ENCODE results near the gene SBF1. TPM values are rescaled to one million over a fixed set of nuclear protein-coding genes. Genes with fewer than 3 reads are reported as not detected.

Gene SBF1
- total and polyA plus RNA-seq, 4 donors, result 30.1 to 76.9 (median 34.2) TPM

GRCh38 chr22:50471962-50472361 lies 2.9 kb downstream of the SBF1 start:
- no peak for TF ChIP-seq CTCF (IDR thresholded peaks at IDR 0.05; ENCODE audit: control extremely low read depth, extremely low read depth)
- 90 to 92% methylated on average over 5 of the region's 5 CpGs for WGBS, 2 donors
- H3K4me1 ChIP-seq (ENCODE audit: control insufficient read depth in 5 of 5, insufficient read depth in 5 of 5, low read length in 5 of 5), result peaks cover 8 to 42% (median 10%) of the 10 kb centered on the region in 5 donors
- peaks cover 0 to 12% (median 4%) of the 10 kb centered on the region in 4 donors for H3K36me3 ChIP-seq (ENCODE audit: control insufficient read depth in 4 of 4, insufficient read depth in 4 of 4, low read length in 4 of 4)
- H3K4me3 ChIP-seq, result no peak overlapping the region
- no peaks in the 10 kb centered on the region for H3K9me3 ChIP-seq (ENCODE audit: control insufficient read depth in 4 of 4, insufficient read depth in 3 of 4, low read length in 3 of 4)
- no peaks in the 10 kb centered on the region for H3K27me3 ChIP-seq (ENCODE audit: control insufficient read depth in 3 of 3, insufficient read depth in 3 of 3, low read length in 2 of 3)
- ATAC-seq (ENCODE audit: insufficient read depth, low FRiP score) (no peak), DNase-seq (no peak)
- no peak overlapping the region for H3K9ac ChIP-seq (ENCODE audit: insufficient read depth in 1 of 2, low read length in 2 of 2)
- H3K27ac ChIP-seq (ENCODE audit: low read depth in 1 of 2, low read length in 1 of 2), result no peak overlapping the region

GRCh38 chr22:50471197-50471847 lies 3.5 kb downstream of the SBF1 start:
- H3K4me1 ChIP-seq (ENCODE audit: control insufficient read depth in 5 of 5, insufficient read depth in 5 of 5, low read length in 5 of 5), result peaks cover 8 to 42% (median 10%) of the 10 kb centered on the region in 5 donors
- H3K4me3 ChIP-seq, result no peak overlapping the region
- H3K27ac ChIP-seq (ENCODE audit: low read depth in 1 of 2, low read length in 1 of 2), result no peak overlapping the region
- 80 to 85% methylated on average over 21 of the region's 21 CpGs for WGBS, 2 donors
- ATAC-seq (ENCODE audit: insufficient read depth, low FRiP score), result no peak
- TF ChIP-seq CTCF (IDR thresholded peaks at IDR 0.05; ENCODE audit: control extremely low read depth, extremely low read depth), result no peak
- H3K36me3 ChIP-seq (ENCODE audit: control insufficient read depth in 4 of 4, insufficient read depth in 4 of 4, low read length in 4 of 4), result peaks cover 0 to 18% (median 8%) of the 10 kb centered on the region in 4 donors
- DNase-seq, result no peak
- H3K9ac ChIP-seq (ENCODE audit: insufficient read depth in 1 of 2, low read length in 2 of 2), result no peak overlapping the region
- H3K9me3 ChIP-seq (ENCODE audit: control insufficient read depth in 4 of 4, insufficient read depth in 3 of 4, low read length in 3 of 4), result no peaks in the 10 kb centered on the region
- no peaks in the 10 kb centered on the region for H3K27me3 ChIP-seq (ENCODE audit: control insufficient read depth in 3 of 3, insufficient read depth in 3 of 3, low read length in 2 of 3)

GRCh38 chr22:50470491-50470890 lies 4.3 kb downstream of the SBF1 start:
- no peak overlapping the region for H3K4me3 ChIP-seq
- TF ChIP-seq CTCF (IDR thresholded peaks at IDR 0.05; ENCODE audit: control extremely low read depth, extremely low read depth), result no peak
- no peak overlapping the region for H3K9ac ChIP-seq (ENCODE audit: insufficient read depth in 1 of 2, low read length in 2 of 2)
- no peak overlapping the region for H3K27ac ChIP-seq (ENCODE audit: low read depth in 1 of 2, low read length in 1 of 2)
- no peaks in the 10 kb centered on the region for H3K27me3 ChIP-seq (ENCODE audit: control insufficient read depth in 3 of 3, insufficient read depth in 3 of 3, low read length in 2 of 3)
- ATAC-seq (ENCODE audit: insufficient read depth, low FRiP score), result no peak
- H3K4me1 ChIP-seq (ENCODE audit: control insufficient read depth in 5 of 5, insufficient read depth in 5 of 5, low read length in 5 of 5), result peaks cover 8 to 42% (median 9%) of the 10 kb centered on the region in 5 donors
- no peaks in the 10 kb centered on the region for H3K9me3 ChIP-seq (ENCODE audit: control insufficient read depth in 4 of 4, insufficient read depth in 3 of 4, low read length in 3 of 4)
- no peak for DNase-seq
- peaks cover 4 to 26% (median 13%) of the 10 kb centered on the region in 4 donors for H3K36me3 ChIP-seq (ENCODE audit: control insufficient read depth in 4 of 4, insufficient read depth in 4 of 4, low read length in 4 of 4)
- WGBS, 2 donors, result 66 to 78% methylated on average over 6 of the region's 6 CpGs
